COR-L47 (cell line): ENCODE data around the gene DDX10.
A peak's percentile ranks its signal among the peaks of the same experiment; 100 is the strongest.
"Not testable (repeated sequence)": the region's sequence is repeated elsewhere in the genome, so short reads cannot be mapped to it uniquely, and the experiment has no call there.

ENCODE experiments used
- DNase-seq: peaks from one replicate; lab custom pipeline; 2025; lab: John Stamatoyannopoulos, UW

Gene DDX10

DNA sequence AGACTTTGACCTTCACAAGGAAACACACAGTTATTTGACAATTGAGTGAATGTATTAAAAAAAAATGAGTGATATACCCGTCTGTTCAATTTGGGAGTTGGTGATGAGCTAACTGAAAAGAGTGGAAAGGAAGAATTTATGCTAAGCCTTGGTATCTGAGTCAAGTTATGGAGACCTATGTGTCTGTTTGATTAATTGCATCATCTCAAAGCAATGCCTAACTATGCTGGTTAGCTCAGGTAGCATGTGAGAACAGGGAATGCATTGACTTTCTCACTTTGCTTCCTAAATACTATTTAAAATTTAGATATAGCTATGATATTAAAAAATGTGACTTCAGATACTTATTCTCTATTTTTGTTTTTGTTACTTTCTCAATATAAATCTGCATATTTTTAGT, 110.5 kb downstream of the DDX10 start:
- no peak for DNase-seq

DNA sequence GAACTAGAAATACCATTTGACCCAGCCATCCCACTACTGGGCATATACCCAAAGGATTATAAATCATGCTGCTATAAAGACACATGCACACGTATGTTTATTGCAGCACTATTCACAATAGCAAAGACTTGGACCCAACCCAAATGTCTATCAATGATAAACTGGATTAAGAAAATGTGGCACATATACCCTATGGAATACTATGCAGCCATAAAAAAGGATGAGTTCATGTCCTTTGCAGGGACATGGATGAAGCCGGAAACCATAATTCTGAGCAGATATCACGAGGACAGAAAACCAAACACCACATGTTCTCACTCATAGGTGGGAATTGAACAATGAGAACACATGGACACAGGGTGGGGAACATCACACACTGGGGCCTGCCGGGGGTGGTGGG, 114.3 kb downstream of the DDX10 start:
- DNase-seq: not testable (repeated sequence)

DNA sequence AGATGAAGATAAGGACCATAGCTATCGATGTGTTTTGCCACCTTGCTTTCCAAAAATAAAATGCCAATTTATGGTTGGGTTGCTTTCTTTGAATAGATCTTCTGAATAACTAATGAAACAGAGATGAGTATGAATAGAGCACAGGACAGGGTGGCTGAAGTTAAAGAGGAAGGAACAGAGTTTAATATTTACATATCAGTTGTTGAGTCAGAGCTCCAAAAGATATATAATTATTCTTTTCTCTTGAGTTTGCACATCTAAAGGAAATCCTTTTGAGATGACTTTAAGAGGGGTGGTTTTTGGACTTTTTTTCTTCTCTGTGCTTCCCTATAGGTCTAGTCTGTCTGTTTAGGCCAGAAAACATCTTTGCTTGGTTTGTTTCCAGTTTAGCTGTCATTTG, 115.2 kb downstream of the DDX10 start:
- no peak for DNase-seq

DNA sequence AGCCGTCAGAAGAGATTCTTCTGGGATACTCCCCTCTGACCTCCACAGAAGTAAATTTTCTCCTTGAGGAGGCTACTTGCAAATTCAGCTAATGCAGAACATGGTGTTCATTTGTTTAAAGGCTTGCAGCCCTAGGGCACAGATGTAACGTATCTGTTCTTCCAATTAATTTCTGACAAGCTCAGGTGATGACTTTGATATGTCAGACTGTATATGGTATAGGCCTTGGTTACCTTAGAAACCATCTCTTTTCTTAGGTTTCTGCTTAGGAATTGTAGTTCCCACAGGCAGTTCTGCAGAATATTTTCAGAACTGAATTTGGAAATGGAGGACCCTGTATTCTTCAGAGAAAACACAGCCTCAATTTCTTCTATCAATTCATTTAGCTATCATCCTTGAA, 117.1 kb downstream of the DDX10 start:
- no peak for DNase-seq

DNA sequence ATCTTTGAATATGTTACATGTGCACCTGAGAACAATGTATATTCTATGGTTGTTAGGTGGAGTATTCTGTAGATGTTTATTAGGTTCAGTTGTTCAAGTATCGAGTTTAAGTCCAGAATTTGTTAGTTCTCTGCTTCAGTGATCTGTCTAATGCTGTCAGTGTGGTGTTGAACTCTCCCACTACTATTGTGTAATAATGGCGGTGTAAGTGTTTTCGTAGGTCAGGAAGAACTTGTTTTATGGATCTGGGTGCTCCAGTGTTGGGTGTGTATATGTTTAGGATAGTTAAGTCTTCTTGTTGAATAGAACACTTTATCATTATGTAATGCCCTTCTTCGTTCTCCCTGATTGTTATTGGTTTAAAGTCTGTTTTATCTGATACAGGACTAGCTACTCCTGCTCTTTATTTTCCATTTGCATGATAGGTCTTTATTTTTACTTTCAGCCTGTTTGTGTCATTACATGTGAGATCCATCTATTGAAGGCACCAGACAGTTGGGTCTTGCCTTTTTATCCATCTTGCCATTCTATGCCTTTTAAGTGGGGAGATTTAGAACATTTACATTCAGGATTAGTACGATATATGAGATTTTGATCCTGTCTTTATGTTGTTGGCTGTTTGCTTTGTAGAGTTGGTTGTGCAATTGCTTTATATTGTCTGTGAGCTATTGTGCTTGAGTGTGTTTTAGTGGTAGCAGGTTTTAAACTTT, 121.6 kb downstream of the DDX10 start:
- no peak for DNase-seq

DNA sequence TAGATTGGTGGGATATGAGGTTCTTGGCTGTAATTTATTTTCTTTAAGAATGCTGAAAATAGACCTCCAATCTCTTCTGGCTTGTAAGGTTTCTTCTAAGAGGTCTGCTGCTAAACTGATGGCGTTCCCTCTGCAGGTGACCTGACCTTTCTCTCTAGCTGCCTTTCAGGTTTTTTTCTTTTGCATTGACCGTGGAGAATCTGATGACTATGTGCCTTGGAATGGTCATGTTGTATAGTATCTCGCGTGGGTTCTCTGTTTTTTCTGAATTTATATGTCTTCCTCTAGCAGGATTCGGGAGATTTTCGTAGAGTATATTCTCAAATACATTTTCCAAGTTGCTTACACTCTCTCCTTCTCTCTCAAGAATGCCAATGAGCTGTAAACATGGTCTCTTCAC, 122.2 kb downstream of the DDX10 start:
- no peak for DNase-seq

DNA sequence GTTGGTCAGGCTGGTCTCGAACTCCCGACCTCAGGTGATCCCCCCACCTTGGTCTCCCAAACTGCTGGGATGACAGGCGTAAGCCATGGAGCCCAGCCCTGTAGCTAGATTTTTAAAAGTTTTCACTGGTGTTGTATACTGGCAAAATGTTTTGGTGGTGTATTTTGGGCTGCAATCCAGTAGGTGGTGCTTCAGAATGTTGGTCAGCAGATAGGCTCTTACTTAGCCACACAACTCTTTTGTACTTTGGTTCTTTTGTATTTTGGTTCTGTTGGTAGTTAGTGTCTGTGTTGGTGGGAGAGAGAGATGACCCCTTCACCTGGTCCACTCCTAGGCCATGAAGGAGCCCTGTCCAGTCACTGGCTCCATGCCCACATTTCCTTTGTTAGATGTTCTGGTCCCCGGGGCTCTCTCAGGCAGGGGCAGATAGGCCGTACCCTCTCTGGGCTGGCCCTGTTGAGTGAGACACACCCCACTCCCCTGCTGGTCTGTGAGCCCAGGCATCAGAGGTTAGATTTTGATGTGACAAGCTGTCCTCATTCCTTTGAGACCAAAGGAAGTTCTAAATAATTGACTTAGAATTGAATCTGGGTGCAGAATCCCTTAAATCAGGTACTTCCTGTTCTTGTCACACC, 123.8 kb downstream of the DDX10 start:
- no peak for DNase-seq

DNA sequence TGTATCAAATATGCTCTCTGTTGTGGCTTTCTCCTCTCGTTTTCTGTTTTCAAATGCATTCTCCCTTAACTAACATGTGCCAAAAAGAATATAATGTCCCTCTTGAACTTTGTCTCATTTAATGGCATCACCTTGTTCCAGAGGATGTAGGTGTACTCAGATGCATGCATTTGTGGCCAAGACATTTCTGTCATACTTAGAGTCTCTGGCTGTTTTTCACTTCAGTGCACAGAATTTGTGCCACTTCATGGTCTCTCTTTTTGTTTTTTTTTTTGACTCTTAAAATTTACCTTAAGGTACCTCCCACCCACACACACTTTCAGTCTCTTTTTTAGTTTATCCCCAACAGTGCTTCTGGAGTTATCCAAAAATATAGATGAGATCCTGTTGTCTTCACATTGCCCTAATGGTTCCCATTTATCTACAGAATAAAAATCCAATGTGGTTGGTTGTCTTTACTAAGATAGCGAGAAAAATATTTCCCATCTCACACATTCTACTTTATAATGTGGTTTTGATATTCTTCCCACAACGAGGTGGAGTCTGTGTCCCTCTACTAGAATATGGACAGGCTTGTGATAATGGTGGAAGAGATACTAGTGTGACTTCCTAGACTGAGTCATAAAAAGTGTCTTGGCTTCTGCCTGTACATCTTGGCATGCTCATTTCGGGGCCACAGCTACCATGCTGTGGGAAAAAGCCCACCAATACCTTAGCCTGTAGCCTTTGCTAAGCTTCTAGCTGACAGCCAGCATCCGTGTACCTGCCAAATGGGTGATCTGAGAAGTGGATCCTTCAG, 125.8 kb downstream of the DDX10 start:
- no peak for DNase-seq

DNA sequence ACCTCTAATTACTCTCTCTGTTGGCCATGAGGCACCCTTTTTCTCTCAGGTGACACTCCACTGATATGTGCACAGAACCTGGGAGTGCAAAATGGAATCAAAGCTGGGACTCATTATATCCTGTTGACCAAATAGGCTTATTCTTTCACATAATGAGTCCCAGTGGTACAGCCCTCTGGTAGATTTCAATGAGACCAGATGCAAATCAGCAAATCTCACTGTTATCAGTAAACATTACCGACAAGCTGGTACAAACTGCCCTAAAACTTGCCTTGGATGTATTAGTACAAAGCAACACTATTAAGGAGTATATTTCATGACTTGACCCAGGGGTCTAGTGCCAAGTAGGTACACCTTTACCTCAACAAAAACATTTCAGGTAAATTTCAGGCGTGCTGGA, 128.3 kb downstream of the DDX10 start:
- peak; percentile 39 for DNase-seq

DNA sequence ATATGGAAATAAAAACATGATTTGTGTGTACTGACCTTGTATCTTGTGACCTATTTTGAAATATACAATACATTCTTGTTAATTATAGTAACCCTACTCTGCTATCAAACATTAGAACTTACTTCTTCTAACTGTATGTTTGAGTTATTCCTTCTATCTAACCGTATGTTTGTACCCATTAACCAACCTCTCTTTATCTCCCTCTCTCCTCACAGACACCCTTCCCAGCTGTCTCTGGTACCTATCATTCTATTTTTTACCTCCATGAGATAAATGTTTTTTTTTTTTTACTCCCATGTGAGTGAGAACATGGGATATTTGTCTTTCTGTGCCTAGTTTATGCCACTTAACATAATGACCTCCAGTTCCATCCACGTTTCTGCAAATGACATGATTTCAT, 128.7 kb downstream of the DDX10 start:
- no peak for DNase-seq

DNA sequence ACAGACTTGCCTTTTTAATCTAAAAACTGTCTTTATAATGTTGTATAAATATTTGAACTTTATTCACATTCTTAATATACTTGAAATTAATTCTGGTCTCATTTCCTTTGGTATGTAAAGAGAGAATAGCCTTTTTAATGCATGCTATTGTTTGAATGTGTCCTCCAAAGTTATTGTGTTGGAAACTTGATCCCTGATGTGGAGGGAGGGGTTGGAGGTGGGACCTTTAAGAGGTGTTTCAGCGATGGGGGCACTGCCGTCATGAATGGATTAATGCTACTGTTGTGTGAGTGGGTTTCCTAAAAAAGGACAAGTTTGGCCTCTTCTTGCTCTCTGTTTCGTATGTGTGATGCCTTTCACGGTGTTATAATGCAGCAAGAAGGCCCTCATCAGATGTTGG, 131.7 kb downstream of the DDX10 start:
- DNase-seq: no peak

DNA sequence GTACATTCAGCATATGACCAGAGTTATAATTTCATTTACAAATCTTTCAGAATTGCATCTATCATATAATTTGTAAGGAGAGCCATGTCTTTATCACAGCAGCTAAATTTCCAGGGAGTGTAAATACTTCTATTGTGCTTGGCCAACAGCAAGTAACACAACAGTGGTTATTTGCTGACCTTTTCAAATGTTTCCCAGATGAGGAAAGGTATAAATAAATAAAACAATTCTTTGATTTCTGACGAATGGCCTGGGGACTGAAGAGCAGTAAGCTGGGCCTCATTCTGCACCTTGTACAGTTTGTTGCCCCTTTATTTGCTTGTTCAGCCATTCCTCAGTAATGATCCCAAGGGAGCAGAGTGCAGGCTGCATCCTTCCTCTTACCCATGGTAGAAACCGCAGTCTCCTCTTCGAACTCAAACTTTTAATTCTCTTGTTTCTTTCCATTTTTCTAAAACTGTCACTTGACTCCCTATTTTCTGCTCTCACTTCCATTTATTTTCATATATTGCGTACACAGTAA, 132.8 kb downstream of the DDX10 start:
- DNase-seq: no peak

DNA sequence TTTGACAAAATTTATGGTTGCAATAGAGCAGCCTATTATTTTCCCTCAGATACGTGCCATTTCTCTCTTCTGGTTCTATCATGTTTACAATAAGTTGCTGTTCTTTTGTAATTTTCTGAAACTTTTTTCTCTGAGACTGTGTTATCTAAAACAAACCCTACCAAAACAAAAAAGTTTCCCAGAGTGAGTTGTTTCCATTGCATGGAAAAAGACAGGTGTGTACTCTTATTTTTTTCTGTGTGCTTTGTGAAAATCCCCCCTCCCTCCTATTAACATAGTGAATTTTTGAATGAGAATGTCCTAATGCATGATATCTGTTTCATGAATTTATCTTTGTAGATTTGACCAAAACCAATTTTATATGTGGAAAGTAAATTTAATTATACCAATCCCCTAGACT, 137.6 kb downstream of the DDX10 start:
- DNase-seq: no peak

DNA sequence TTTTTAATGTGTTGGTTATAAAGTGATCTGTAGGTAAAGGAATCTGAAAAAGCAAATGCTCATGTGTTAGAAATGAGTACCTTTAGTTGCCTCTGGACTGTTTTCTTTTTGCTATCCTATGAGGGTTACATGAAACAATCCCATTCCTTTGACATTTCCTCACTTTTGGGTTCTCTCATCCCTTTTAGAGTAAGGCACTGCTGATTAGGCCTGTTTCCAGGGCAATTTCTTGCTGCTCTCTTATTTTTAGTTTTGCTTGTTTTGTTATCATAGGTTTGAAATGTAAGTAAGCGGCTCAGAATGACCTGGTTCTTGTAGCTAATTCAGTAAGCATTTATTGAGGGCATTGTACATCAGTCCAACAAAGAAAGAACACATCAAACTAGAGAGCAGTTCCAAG, 138.9 kb downstream of the DDX10 start:
- DNase-seq: no peak

DNA sequence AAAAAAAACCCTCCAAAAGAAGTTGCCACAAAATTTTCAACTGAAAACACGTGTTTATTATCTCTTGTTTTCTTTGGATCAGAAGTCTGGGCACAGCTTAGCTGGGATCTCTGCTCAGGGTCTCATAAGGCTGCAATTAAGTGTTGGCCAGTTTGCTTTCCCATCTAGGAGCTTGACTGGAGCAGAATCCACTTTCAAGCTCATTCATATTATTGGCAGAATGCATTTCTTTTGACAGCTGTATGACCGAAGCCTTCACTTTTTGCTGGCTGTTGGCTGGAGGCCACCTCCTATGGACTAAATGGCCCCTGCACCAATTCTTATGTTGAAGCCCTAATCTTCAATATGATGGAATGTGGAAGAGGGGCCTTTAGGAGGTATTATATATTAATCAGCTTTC, 139.6 kb downstream of the DDX10 start:
- DNase-seq: no peak

DNA sequence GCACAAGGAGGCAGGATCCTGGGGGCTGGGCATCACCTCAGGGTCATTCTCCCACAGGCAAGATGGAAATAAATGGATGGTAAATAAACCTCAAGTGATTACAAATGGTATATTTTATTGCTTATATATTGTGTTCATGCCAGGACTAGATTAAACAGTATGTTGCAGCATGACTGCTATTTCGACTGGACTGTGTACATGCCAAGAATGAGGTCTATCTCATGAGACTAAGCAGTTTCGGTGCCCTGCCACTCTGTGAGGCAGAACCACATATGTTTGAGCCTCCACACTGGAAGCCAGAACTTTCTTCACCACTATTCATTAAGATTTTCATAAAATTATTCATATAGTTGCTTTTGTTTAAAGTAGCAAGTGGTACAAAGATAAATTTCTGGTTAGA, 140.2 kb downstream of the DDX10 start:
- no peak for DNase-seq

DNA sequence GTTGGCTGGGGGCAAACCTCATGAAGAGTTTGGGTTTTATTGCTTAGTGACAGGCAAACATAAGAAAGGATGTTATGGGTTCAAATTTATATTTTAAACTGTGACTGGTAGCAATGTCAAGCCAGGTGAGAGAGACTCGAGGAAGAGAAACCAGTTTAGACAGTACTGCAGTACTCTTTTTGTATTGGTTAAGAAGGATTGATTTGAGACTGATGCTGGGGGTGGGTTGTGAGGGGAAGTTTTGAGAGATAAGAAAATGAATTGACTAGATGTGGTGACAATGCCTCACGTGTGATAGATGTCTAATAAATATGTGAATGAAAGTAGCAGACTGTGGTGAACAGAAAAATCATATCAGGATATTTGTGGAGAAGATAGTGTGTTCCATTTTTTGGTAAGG, 142.4 kb downstream of the DDX10 start:
- no peak for DNase-seq

DNA sequence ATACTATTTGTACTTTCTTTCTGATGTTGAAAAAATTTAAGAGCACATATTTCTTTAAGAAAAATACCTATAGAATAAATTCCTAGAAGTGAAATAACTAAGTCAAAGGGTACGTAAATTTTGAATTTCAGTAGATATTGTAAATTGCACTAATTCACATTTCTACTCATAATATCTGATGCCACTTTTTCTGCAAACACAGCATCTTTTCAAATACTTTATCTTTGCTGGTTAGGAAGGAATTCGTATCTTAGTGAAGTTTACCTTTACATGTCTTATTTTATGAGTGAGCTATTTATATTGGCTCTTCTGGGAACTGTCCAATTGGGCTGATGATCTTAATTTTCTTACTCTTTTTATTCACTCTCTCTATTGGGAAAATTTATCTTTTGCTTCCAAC, 148.2 kb downstream of the DDX10 start:
- no peak for DNase-seq

DNA sequence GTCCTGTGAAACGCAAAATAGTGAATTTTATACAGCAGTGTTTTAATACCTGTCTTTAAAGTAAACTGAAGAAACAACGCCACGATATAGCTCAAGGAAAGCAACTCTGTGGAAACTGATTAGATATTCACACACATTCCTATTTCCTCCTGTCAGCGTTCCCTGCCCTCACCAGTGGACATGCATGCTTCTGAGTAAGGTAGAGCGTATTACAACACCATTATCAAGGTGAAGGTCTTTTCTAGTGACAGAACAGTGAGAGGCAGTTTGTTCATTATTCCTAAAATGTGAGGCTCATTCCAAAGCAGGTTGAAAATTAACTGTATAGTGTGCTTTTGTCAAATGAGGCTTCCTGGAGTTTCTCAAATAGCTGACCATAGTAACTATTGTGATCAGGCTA, 153.1 kb downstream of the DDX10 start:
- DNase-seq: no peak

DNA sequence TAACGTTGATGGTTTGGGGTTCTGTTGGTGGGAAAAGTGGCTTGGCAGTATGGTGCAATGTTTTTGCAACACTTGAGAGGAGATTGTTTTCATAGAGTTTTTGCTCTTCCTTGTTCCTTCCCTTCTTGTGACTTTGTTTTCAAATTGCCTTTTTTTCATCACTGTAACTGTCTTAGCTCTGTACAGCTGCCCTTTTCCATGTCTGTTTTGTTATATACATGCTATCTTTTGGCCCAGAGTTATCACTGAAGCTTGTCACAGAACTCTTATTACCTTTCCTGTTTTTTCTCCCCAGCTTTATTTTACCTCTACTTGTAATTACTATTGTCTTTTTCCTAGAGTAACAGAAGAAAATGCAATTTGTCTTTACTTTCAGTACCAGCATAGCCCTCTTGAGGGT, 154.1 kb downstream of the DDX10 start:
- no peak for DNase-seq

DNA sequence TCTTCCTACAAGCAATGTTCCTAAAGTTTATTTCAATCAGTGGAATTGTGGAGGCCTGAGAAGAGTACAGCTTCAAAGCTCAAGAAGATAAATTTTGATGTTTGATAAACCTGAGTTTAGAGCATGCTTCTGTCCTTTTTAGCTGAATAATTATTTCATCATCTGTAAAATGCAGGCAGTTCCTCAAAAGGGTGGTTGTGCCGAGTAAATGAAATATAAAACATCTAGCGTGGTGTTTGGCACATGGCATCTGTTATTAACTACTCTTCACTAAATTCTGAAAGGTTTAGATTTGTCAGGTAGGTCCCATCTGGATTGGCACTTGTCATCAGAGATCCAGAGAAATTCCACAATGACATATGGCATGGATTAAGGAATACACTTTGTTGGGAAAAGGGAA, 155.1 kb downstream of the DDX10 start:
- DNase-seq: no peak

DNA sequence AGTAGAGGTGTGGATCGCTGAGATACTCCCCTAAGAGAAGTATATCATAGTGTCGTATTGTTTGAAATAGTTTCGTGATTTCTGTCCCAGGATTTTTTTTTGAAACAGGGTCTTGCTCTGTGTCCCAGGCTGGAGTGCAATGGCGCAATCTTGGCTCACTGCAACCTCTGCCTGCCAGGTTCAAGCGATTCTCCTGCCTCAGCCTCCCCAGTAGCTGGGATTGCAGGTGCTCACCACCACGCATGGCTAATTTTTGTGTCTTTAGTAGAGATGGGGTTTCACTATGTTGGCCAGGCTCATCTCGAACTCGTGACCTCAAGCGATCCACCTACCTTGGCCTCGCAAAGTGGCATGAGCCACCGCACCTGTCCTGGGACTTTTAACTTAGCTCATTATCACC, 159.1 kb downstream of the DDX10 start:
- DNase-seq: not testable (repeated sequence)

DNA sequence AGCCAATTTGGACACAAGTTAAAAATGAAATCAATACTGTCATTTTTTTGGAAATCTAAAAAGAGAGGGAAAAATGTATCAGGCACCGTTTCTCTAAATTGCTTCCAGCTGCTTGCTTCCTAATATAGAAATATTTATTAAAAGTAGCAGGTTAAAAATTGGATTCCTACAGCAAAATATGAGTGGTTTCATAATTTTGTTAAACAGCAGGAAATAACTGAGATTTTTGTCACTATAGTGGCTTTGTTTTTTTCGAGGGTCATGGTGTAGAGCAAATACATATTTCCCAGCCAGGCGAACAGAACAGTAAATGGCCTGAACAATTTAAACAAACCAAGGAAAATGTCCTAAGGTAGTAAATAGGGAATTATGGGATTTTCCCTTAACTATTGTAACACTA, 159.7 kb downstream of the DDX10 start:
- no peak for DNase-seq
